Mammary epithelial cell (primary cell): ENCODE results near the gene SCAMP4.

Experiments
- CTCF ChIP-seq, 2 donors: IDR thresholded peaks in 1 of 2; conservative IDR thresholded peaks in 1 of 2; 2 replicates each; pipeline ENCODE4 v1.5.1; 2011 to 2012; ENCODE audit warnings: inconsistent platforms in 2 of 2, low read length in 2 of 2, mild to moderate bottlenecking in 2 of 2, control low read depth in 1 of 2, low read depth in 1 of 2; ENCODE audit not compliant: insufficient read depth in 1 of 2; ENCODE audit errors: extremely low read depth in 1 of 2
- EZH2 ChIP-seq: IDR thresholded peaks from 2 replicates; pipeline ENCODE4 v1.6.1; 2012; ENCODE audit warnings: low read length, inconsistent platforms, borderline replicate concordance

- TF ChIP-seq CTCF (conservative IDR thresholded peaks at IDR 0.05 in 1 of 2, IDR thresholded peaks at IDR 0.05 in 1 of 2; ENCODE audit: extremely low read depth in 1 of 2, insufficient read depth in 1 of 2, low read depth in 1 of 2, low read length in 2 of 2): no peak
- TF ChIP-seq EZH2: no peak
These were observed 6.8 kb downstream of the SCAMP4 start for GRCh38 chr19:1911995-1912394.
